Measurements from ENCODE around the gene LLPH.

LLPH gene

GRCh38 chr12:66117242-66117641 lies 13.3 kb downstream of the LLPH start:
- Histone ChIP-seq H3K27ac (ENCODE audit: poor library complexity, severe bottlenecking) (no peak overlapping the region), H3K27me3 (ENCODE audit: insufficient read depth, poor library complexity, severe bottlenecking) (no peaks in the 10 kb centered on the region), H3K9me3 (ENCODE audit: severe bottlenecking) (no peaks in the 10 kb centered on the region), H3K36me3 (ENCODE audit: low read depth) (peaks cover 4% of the 10 kb centered on the region), H3K4me1 (ENCODE audit: insufficient read depth, poor library complexity, severe bottlenecking) (no peaks in the 10 kb centered on the region), H3K4me3 (ENCODE audit: severe bottlenecking) (no peak overlapping the region)
- DNase-seq (ENCODE audit: low spot score) (no peak), ATAC-seq (ENCODE audit: low read depth) (no peak)
- TF ChIP-seq CTCF (IDR thresholded peaks at IDR 0.05; ENCODE audit: poor library complexity, severe bottlenecking), result no peak

- ATAC-seq (ENCODE audit: low read depth), result no peak
- Histone ChIP-seq H3K27ac (ENCODE audit: poor library complexity, severe bottlenecking) (no peak overlapping the region), H3K4me3 (ENCODE audit: severe bottlenecking) (no peak overlapping the region), H3K4me1 (ENCODE audit: insufficient read depth, poor library complexity, severe bottlenecking) (no peaks in the 10 kb centered on the region), H3K27me3 (ENCODE audit: insufficient read depth, poor library complexity, severe bottlenecking) (no peaks in the 10 kb centered on the region), H3K36me3 (ENCODE audit: low read depth) (no peaks in the 10 kb centered on the region), H3K9me3 (ENCODE audit: severe bottlenecking) (no peaks in the 10 kb centered on the region)
- no peak for DNase-seq (ENCODE audit: low spot score)
- no peak for TF ChIP-seq CTCF (IDR thresholded peaks at IDR 0.05; ENCODE audit: poor library complexity, severe bottlenecking)
Observed at GRCh38 chr12:66115071-66115600, 15.4 kb downstream of the LLPH start.

- Histone ChIP-seq H3K4me1 (ENCODE audit: insufficient read depth, poor library complexity, severe bottlenecking) (no peaks in the 10 kb centered on the region), H3K27me3 (ENCODE audit: insufficient read depth, poor library complexity, severe bottlenecking) (no peaks in the 10 kb centered on the region), H3K9me3 (ENCODE audit: severe bottlenecking) (no peaks in the 10 kb centered on the region), H3K36me3 (ENCODE audit: low read depth) (no peaks in the 10 kb centered on the region), H3K4me3 (ENCODE audit: severe bottlenecking) (no peak overlapping the region), H3K27ac (ENCODE audit: poor library complexity, severe bottlenecking) (no peak overlapping the region)
- no peak for TF ChIP-seq CTCF (IDR thresholded peaks at IDR 0.05; ENCODE audit: poor library complexity, severe bottlenecking)
- DNase-seq (ENCODE audit: low spot score), result no peak
- no peak for ATAC-seq (ENCODE audit: low read depth)
Observed at GRCh38 chr12:66113471-66113870, 17.1 kb downstream of the LLPH start.

- no peak overlapping the region for H3K27ac ChIP-seq (ENCODE audit: poor library complexity, severe bottlenecking)
- no peaks in the 10 kb centered on the region for H3K36me3 ChIP-seq (ENCODE audit: low read depth)
- no peaks in the 10 kb centered on the region for H3K9me3 ChIP-seq (ENCODE audit: severe bottlenecking)
- TF ChIP-seq CTCF (IDR thresholded peaks at IDR 0.05; ENCODE audit: poor library complexity, severe bottlenecking), result no peak
- peaks cover 4% of the 10 kb centered on the region for H3K4me1 ChIP-seq (ENCODE audit: insufficient read depth, poor library complexity, severe bottlenecking)
- ATAC-seq (ENCODE audit: low read depth) (no peak), DNase-seq (ENCODE audit: low spot score) (no peak)
- H3K4me3 ChIP-seq (ENCODE audit: severe bottlenecking), result no peak overlapping the region
- no peaks in the 10 kb centered on the region for H3K27me3 ChIP-seq (ENCODE audit: insufficient read depth, poor library complexity, severe bottlenecking)
Observed at GRCh38 chr12:66111605-66112004, 18.9 kb downstream of the LLPH start.

- peaks cover 4% of the 10 kb centered on the region for H3K4me1 ChIP-seq (ENCODE audit: insufficient read depth, poor library complexity, severe bottlenecking)
- H3K27ac ChIP-seq (ENCODE audit: poor library complexity, severe bottlenecking), result no peak overlapping the region
- DNase-seq (ENCODE audit: low spot score) (no peak), ATAC-seq (ENCODE audit: low read depth) (no peak)
- no peaks in the 10 kb centered on the region for H3K36me3 ChIP-seq (ENCODE audit: low read depth)
- H3K27me3 ChIP-seq (ENCODE audit: insufficient read depth, poor library complexity, severe bottlenecking), result no peaks in the 10 kb centered on the region
- no peaks in the 10 kb centered on the region for H3K9me3 ChIP-seq (ENCODE audit: severe bottlenecking)
- H3K4me3 ChIP-seq (ENCODE audit: severe bottlenecking), result no peak overlapping the region
- no peak for TF ChIP-seq CTCF (IDR thresholded peaks at IDR 0.05; ENCODE audit: poor library complexity, severe bottlenecking)
Observed at GRCh38 chr12:66109056-66109455, 21.5 kb downstream of the LLPH start.

Measured in RWPE2 (cell line).